SK-N-SH (cell line): ENCODE results near the gene SCN1B. TPM values are rescaled to one million over a fixed set of nuclear protein-coding genes. Genes with fewer than 3 reads are reported as not detected.

ENCODE experiments used
- CTCF ChIA-PET: fragments of 300-600, 350-600 bp; formaldehyde crosslinking; extraction: SDS; loops from one replicate; lab custom pipeline; 2021; lab: Yijun Ruan, JAX
- POLR2A ChIA-PET: fragments of 350-600 bp; sonication (Branson Sonifier 250); formaldehyde crosslinking; extraction: SDS; loops from one replicate; lab custom pipeline; 2020; ENCODE audit warnings: antibody characterized with exemption, inconsistent platforms; lab: Yijun Ruan, JAX
- DNase-seq: peaks from one replicate; pipeline ENCODE4 v3.0.0; 2012
- H2AFZ ChIP-seq: fragments of 200-600 bp; sonication (generic); 2 replicates; pipeline ENCODE4 v1.8.1; 2016; ENCODE audit warnings: antibody characterized with exemption, mild to moderate bottlenecking, low read depth
- H3F3A ChIP-seq: fragments of 200-600 bp; sonication (generic); replicated peaks from 2 replicates; pipeline ENCODE3; 2016; ENCODE audit warnings: antibody characterized with exemption, mild to moderate bottlenecking; ENCODE audit not compliant: insufficient read depth
- H3K27ac ChIP-seq, 2 experiments: fragments of 200-500 bp in 1 of 2; fragments of 200-600 bp in 1 of 2; sonication (Bioruptor generic) in 1 of 2; sonication (generic), shearing (Covaris generic) in 1 of 2; 2 replicates each; pipeline versions ENCODE4 v1.5.1 to v1.6.1; 2014 to 2016; ENCODE audit warnings: low read depth in 2 of 2, inconsistent platforms in 1 of 2, low read length in 1 of 2, mild to moderate bottlenecking in 1 of 2, mixed read lengths in 1 of 2
- H3K27me3 ChIP-seq: fragments of 200-600 bp; sonication (generic), shearing (Covaris generic); 2 replicates; pipeline ENCODE4 v1.6.1; 2016; ENCODE audit warnings: mixed run types; ENCODE audit not compliant: insufficient read depth
- H3K36me3 ChIP-seq, 2 experiments: fragments of 200-500 bp in 1 of 2; fragments of 200-600 bp in 1 of 2; sonication (Bioruptor generic) in 1 of 2; sonication (generic) in 1 of 2; replicated peaks in 1 of 2; 2 replicates each; pipeline versions ENCODE3 to v1.5.1; 2014 to 2016; ENCODE audit warnings: low read length in 1 of 2, mild to moderate bottlenecking in 1 of 2; ENCODE audit not compliant: insufficient read depth in 2 of 2, control insufficient read depth in 1 of 2
- H3K4me1 ChIP-seq, 2 experiments: fragments of 200-500 bp in 1 of 2; fragments of 200-600 bp in 1 of 2; sonication (Bioruptor generic) in 1 of 2; sonication (generic), shearing (Covaris generic) in 1 of 2; 2 replicates each; pipeline versions ENCODE4 v1.5.1 to v1.6.1; 2014 to 2016; ENCODE audit warnings: low read depth in 1 of 2, low read length in 1 of 2, mixed run types in 1 of 2; ENCODE audit not compliant: insufficient read depth in 2 of 2, control insufficient read depth in 1 of 2
- H3K4me2 ChIP-seq: fragments of 200-600 bp; sonication (generic), shearing (Covaris generic); 2 replicates; pipeline ENCODE4 v1.6.1; 2017; ENCODE audit warnings: mixed run types
- H3K4me3 ChIP-seq, 2 experiments: fragments of 200-500 bp in 1 of 2; fragments of 200-600 bp in 1 of 2; sonication (Bioruptor generic) in 1 of 2; sonication (generic), shearing (Covaris generic) in 1 of 2; 2 replicates each; pipeline versions ENCODE4 v1.5.1 to v1.8.1; 2014 to 2016; ENCODE audit warnings: low read depth in 2 of 2, inconsistent platforms in 1 of 2, low read length in 1 of 2, mild to moderate bottlenecking in 1 of 2, mixed read lengths in 1 of 2, moderate library complexity in 1 of 2
- H3K79me2 ChIP-seq: fragments of 200-600 bp; sonication (generic); 2 replicates; pipeline ENCODE4 v1.8.1; 2017; ENCODE audit warnings: mild to moderate bottlenecking; ENCODE audit not compliant: insufficient read depth
- H3K9ac ChIP-seq: fragments of 200-600 bp; sonication (generic); 2 replicates; pipeline ENCODE4 v1.6.1; 2017; ENCODE audit warnings: mixed run types
- H3K9me2 ChIP-seq: fragments of 200-600 bp; sonication (generic); 2 replicates; pipeline ENCODE4 v1.6.1; 2017; ENCODE audit warnings: mixed run types
- H3K9me3 ChIP-seq: fragments of 200-600 bp; sonication (generic); 2 replicates; pipeline ENCODE4 v1.6.1; 2017; ENCODE audit warnings: mixed run types, mild to moderate bottlenecking, moderate library complexity
- H4K20me1 ChIP-seq: fragments of 200-600 bp; sonication (generic); 2 replicates; pipeline ENCODE4 v1.6.1; 2017; ENCODE audit warnings: mild to moderate bottlenecking, mixed run types; ENCODE audit not compliant: insufficient read depth
- CHD2 ChIP-seq: fragments of 150-350 bp; IDR thresholded peaks from 2 replicates; pipeline ENCODE4 v1.6.1; 2018; ENCODE audit warnings: low read length; ENCODE audit not compliant: partially characterized antibody
- EP300 ChIP-seq, 2 experiments: IDR thresholded peaks; 2 replicates each; pipeline versions ENCODE4 v1.4.0 to v1.6.1; 2012; ENCODE audit warnings: borderline replicate concordance in 1 of 2, low read depth in 1 of 2, low read length in 1 of 2
- FOXM1 ChIP-seq: IDR thresholded peaks from 2 replicates; pipeline ENCODE4 v1.4.0; 2012; ENCODE audit warnings: low read depth, mild to moderate bottlenecking
- GATA2 ChIP-seq: sonication (generic); formaldehyde crosslinking; IDR thresholded peaks from 2 replicates; pipeline ENCODE4 v1.5.0; 2020; ENCODE audit warnings: mild to moderate bottlenecking, missing genetic modification reagents
- MEF2A ChIP-seq: IDR thresholded peaks from 2 replicates; pipeline ENCODE4 v1.4.0; 2012; ENCODE audit warnings: low read depth, borderline replicate concordance
- MXI1 ChIP-seq: IDR thresholded peaks from 2 replicates; pipeline ENCODE4 v1.6.1; 2012; ENCODE audit warnings: mild to moderate bottlenecking, low read depth, low read length, improper control_type of control experiment
- NFIC ChIP-seq: IDR thresholded peaks from 2 replicates; pipeline ENCODE4 v1.4.0; 2012; ENCODE audit warnings: borderline replicate concordance
- NRF1 ChIP-seq: IDR thresholded peaks from 2 replicates; pipeline ENCODE4 v1.6.1; 2012; ENCODE audit warnings: low read depth, mild to moderate bottlenecking, low read length
- RFX5 ChIP-seq: IDR thresholded peaks from 2 replicates; pipeline ENCODE4 v1.6.1; 2012; ENCODE audit warnings: mild to moderate bottlenecking, improper control_type of control experiment, low read length
- RXRA ChIP-seq: IDR thresholded peaks from 2 replicates; pipeline ENCODE4 v1.4.0; 2012; ENCODE audit warnings: low read depth, mild to moderate bottlenecking, borderline replicate concordance
- SIN3A ChIP-seq: IDR thresholded peaks from 2 replicates; pipeline ENCODE4 v1.6.1; 2012; ENCODE audit warnings: low read depth, mild to moderate bottlenecking, low read length, moderate library complexity, borderline replicate concordance
- SMC3 ChIP-seq: IDR thresholded peaks from 2 replicates; pipeline ENCODE4 v1.6.1; 2012; ENCODE audit warnings: low read depth, low read length, improper control_type of control experiment
- TAF1 ChIP-seq: IDR thresholded peaks from 2 replicates; pipeline ENCODE4 v1.6.1; 2012; ENCODE audit warnings: low read depth, mild to moderate bottlenecking, low read length, moderate library complexity, borderline replicate concordance
- TCF12 ChIP-seq: IDR thresholded peaks from 2 replicates; pipeline ENCODE4 v1.4.0; 2012
- TEAD4 ChIP-seq: IDR thresholded peaks from 2 replicates; pipeline ENCODE4 v1.4.0; 2012; ENCODE audit warnings: mild to moderate bottlenecking, borderline replicate concordance; ENCODE audit not compliant: insufficient read depth
- WGBS: methylation state at CpG from one replicate; pipeline ENCODE4 v1.1.6; 2017; ENCODE audit warnings: low lambda C conversion rate; 5-methylcytosine and 5-hydroxymethylcytosine counted together
- polyA plus RNA-seq, 3 experiments: library from polyadenylated mRNA; depleted of rRNA; stranded (reverse); fragments of >200 nt; gene quantifications; 2 replicates each; pipeline ENCODE4 v1.2.3, GENCODE V29; 2012
- TF ChIP-seq, protein P1 (sequence below): fragments of 150-350 bp; IDR thresholded peaks from 2 replicates; pipeline ENCODE4 v1.6.1; 2017; ENCODE audit warnings: antibody characterized with exemption, low read length, low read depth, borderline replicate concordance
- TF ChIP-seq, protein P2 (sequence below): IDR thresholded peaks from 2 replicates; pipeline ENCODE4 v1.4.0; 2012; ENCODE audit warnings: low read depth, borderline replicate concordance

SCN1B gene
- polyA plus RNA-seq, 1 of the 3 experiments (the other 2 are of a cell fraction), result 10.5 TPM

DNA sequence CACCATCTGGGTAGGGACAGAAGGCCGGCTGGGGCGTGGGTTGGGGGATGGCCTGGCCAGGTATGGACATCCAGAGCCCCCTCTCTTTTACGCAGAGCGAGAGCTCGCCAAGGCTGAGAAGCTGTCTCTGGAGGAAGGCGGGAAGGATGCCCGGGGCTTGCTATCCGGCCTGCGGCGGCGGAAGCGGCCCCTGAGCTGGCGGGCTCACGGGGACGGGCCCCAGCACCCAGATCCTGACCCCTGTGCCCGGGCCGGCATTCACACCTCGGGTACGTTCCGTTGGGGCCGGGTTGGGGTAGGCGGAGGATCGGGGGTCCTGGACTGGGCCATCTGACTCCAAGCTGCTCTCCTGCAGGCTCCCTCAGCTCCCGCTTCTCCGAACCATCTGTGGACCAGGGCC lies 8.7 kb upstream of the SCN1B start:
- H4K20me1 ChIP-seq, result no peaks in the 10 kb centered on the region
- no peaks in the 10 kb centered on the region for H3K9me3 ChIP-seq
- no peak overlapping the region for H3K4me3 ChIP-seq
- H3K9me2 ChIP-seq, result no peaks in the 10 kb centered on the region
- no peak overlapping the region for H3K9ac ChIP-seq
- ChIA-PET POLR2A (no interaction called here), CTCF (interaction anchor here (0.8 to 2.6 kb wide), 5 partner anchors 14 to 184 kb away, joined by 3 to 13 read pairs (median 4); no protein-coding TSS in a partner anchor)
- no peak overlapping the region for H3K27ac ChIP-seq
- H3K27me3 ChIP-seq, result no peaks in the 10 kb centered on the region
- no peaks in the 10 kb centered on the region for H3F3A ChIP-seq
- WGBS, result 94% methylated on average over 6 of the region's 25 CpGs
- H3K79me2 ChIP-seq, result no peaks in the 10 kb centered on the region
- peaks cover 0 to 6% of the 10 kb centered on the region in 2 experiments; a peak in 1 of 4 replicates for H3K4me1 ChIP-seq
- H3K36me3 ChIP-seq, result peaks cover 7 to 55% of the 10 kb centered on the region in 2 experiments
- no peak for DNase-seq
- TF ChIP-seq TEAD4 (no peak), RFX5 (no peak), TAF1 (no peak), MXI1 (no peak), TCF12 (no peak)
- no peak overlapping the region for H2AFZ ChIP-seq
- no peak overlapping the region for H3K4me2 ChIP-seq

DNA sequence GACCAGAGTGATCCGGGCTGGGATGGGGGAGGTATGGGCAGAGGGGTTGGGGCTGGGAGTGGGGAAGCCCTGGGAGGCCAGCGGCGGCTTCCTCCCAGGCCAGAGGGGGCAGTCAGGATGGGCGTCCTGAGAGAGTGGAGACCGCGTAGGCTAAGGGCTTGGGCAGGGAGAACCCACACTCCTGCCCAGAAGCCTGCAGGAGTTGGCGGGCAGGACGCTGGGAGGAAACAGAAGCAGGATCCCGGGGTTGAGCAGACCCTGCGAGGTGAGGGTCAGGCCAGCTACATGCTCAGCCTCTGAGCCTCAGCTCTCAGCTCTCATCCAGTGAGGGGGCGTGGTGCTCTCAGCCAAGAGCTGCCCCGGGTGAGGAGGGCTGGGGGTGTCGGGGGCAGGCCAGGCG lies 7.8 kb upstream of the SCN1B start:
- Histone ChIP-seq H3K27me3 (no peaks in the 10 kb centered on the region), H3K4me3 (no peak overlapping the region)
- TF ChIP-seq GATA2 (no peak), FOXM1 (no peak), NRF1 (no peak), MEF2A (no peak), SIN3A (no peak), NFIC (no peak), MXI1 (no peak), CHD2 (no peak), EP300 (IDR thresholded peaks at IDR 0.05; ENCODE audit: borderline replicate concordance in 1 of 2, low read depth in 1 of 2, low read length in 1 of 2) (no peak), SMC3 (no peak), RXRA (no peak)
- TF ChIP-seq, protein P1, sequence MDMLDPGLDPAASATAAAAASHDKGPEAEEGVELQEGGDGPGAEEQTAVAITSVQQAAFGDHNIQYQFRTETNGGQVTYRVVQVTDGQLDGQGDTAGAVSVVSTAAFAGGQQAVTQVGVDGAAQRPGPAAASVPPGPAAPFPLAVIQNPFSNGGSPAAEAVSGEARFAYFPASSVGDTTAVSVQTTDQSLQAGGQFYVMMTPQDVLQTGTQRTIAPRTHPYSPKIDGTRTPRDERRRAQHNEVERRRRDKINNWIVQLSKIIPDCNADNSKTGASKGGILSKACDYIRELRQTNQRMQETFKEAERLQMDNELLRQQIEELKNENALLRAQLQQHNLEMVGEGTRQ, result no peak
- TF ChIP-seq, protein P2, sequence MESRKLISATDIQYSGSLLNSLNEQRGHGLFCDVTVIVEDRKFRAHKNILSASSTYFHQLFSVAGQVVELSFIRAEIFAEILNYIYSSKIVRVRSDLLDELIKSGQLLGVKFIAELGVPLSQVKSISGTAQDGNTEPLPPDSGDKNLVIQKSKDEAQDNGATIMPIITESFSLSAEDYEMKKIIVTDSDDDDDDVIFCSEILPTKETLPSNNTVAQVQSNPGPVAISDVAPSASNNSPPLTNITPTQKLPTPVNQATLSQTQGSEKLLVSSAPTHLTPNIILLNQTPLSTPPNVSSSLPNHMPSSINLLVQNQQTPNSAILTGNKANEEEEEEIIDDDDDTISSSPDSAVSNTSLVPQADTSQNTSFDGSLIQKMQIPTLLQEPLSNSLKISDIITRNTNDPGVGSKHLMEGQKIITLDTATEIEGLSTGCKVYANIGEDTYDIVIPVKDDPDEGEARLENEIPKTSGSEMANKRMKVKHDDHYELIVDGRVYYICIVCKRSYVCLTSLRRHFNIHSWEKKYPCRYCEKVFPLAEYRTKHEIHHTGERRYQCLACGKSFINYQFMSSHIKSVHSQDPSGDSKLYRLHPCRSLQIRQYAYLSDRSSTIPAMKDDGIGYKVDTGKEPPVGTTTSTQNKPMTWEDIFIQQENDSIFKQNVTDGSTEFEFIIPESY, result no peak
- TF ChIP-seq, all 33 proteins: peak for 0
- ChIA-PET POLR2A (no interaction called here), CTCF (interaction anchor here (1.1 to 2.6 kb wide), 4 partner anchors 15 to 92 kb away, joined by 3 to 13 read pairs (median 4); no protein-coding TSS in a partner anchor)
- Histone ChIP-seq H3F3A (peaks cover 5% of the 10 kb centered on the region), H3K9ac (no peak overlapping the region), H3K79me2 (no peaks in the 10 kb centered on the region), H3K4me2 (no peak overlapping the region), H2AFZ (no peak overlapping the region), H3K9me3 (no peaks in the 10 kb centered on the region), H3K4me1 (peaks cover 0 to 6% of the 10 kb centered on the region in 2 experiments; a peak in 1 of 4 replicates), H3K27ac (no peak overlapping the region), H4K20me1 (no peaks in the 10 kb centered on the region), H3K9me2 (no peaks in the 10 kb centered on the region), H3K36me3 (peaks cover 7 to 57% of the 10 kb centered on the region in 2 experiments)
- 95% methylated on average over 8 of the region's 14 CpGs for WGBS
- no peak for DNase-seq
